ENCODE measurements around the gene PNMA6A.
"Not testable (repeated sequence)": the region's sequence is repeated elsewhere in the genome, so short reads cannot be mapped to it uniquely, and the experiment has no call there.

PNMA6A gene

DNA sequence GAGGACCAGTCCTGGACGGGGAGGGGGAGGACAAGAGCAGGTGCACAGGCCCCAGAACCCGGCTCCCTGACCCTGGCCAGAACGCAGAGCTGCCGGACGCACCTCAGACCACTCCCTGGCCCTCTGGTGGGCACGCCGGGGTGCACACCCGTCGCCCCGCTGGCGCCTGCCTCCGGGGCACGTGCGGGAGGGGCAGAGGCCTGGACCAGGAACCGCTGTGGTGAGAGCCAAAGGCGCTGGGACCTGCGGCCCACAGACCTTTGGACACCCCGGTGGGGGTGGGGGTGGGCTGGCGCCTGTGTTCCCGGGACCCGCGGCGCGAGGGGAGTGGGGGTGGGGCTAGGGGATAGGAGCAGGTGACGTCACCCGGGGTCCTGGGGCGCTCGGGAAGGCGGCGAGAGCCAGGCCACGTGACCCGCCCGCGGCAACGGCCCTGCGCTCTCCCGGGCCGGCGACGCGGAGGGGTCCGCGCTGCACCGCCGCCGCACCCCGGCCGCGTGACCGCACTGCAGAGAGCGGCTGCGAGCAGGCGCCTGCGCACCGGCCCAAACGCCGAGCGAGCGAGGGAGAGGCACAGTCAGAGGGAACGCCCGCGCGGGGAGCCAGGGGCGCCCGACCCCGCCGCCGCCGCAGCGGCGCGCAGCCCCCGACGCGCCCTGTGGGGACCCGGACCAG lies at the start of gene PNMA6A:
Gene PNMA6A (plus strand): TSS at position 546 of the 675 bp plus-strand sequence. CDS start 609 bp downstream, outside the sequence.
- not testable (repeated sequence) for DNase-seq (ENCODE audit: low read depth)

GRCh38 chrX:153026501-153026900 lies 45.8 kb upstream of the PNMA6A start:
- not testable (repeated sequence) for DNase-seq (ENCODE audit: low read depth)

GRCh38 chrX:153028487-153028886 lies 43.8 kb upstream of the PNMA6A start:
- not testable (repeated sequence) for DNase-seq (ENCODE audit: low read depth)

GRCh38 chrX:153029162-153029561 lies 43.1 kb upstream of the PNMA6A start:
- DNase-seq (ENCODE audit: low read depth), result no peak

GRCh38 chrX:153029875-153030274 lies 42.4 kb upstream of the PNMA6A start:
- DNase-seq (ENCODE audit: low read depth), result no peak

- DNase-seq (ENCODE audit: low read depth), result no peak
These were observed 41.5 kb upstream of the PNMA6A start for GRCh38 chrX:153030801-153031200.

DNA sequence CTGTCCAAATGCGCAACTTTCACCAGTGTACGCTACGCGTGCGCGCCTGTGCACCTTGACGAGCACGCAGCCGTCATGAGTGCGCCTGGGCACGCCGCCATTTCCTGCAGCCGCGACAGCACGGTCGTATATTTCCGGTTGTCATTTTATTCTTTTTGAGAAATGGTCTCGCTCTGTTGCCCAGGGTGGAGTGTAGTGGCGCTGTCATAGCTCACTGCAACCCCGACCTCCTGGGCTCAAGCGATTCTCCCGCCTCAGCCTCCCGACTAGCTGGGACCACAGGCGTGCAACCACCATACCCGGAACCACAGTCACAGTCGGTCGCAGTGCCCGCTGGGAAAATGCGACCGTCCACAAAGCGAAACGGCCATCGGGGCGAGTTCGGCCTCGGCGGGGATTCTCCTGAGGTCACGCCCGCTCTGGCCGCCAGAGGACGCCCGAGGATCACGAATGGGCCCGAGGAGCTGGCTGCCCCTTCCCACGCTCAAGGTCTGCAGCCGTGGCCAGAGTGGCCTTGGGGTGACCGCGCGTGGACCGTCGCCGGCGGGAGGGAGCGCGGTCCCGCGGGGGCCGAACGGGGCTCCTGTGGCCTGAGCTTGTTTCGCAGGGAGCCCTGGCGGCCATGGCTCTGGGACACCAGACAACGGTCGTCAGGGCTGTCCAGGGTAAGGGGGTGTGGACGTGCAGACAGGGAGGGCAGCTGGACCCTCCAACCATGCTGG lies 39.7 kb upstream of the PNMA6A start:
- peak; percentile 20 for DNase-seq (ENCODE audit: low read depth)

- DNase-seq (ENCODE audit: low read depth), result no peak
These were observed 23.2 kb upstream of the PNMA6A start for GRCh38 chrX:153049093-153049492.

- no peak for DNase-seq (ENCODE audit: low read depth)
These were observed 19.7 kb upstream of the PNMA6A start for GRCh38 chrX:153052534-153052933.

DNA sequence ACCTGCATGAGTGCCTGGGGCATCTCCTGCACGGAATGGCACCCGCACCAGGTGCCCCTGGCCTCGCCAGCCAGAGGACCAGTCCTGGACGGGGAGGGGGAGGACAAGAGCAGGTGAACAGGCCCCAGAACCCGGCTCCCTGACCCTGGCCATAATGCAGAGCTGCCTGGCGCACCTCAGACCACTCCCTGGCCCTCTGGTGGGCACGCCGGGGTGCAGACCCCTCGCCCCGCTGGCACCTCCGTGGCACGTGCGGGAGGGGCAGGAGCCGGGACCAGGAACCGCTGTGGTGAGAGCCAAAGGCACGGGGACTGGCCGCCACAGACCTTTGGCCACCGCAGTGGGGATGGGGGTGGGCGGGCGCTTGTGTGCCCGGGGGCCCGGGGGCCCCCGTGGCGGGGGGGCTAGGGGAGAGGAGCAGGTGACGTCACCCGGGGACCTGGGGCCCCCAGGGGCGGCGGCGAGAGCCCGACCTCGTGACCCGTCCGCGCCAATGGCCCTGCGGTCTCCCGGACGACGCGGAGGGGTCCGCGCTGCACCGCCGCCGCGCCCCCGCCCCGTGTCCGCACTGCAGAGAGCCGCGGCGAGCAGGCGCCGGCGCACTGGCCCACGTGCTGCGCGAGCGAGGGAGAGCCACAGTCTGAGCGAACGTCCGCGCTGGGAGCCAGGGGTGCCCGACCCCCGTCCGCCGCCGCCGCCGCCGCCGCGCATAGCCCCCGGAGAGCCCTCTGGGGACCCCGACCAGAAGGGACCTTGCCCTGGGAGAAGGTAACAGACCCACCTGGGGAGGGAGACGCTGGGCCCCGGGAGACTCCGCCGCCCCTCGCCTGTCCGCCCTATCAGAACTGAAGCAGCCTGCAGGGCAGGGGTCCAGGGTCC lies 16.1 kb upstream of the PNMA6A start, which contains the start of gene PNMA3:
Gene PNMA3 (plus strand): TSS at position 600 of the 879 bp plus-strand sequence. CDS start 586 bp downstream, outside the sequence.
- no peak for DNase-seq (ENCODE audit: low read depth)

GRCh38 chrX:153057281-153057680 lies 15.0 kb upstream of the PNMA6A start:
- DNase-seq (ENCODE audit: low read depth), result no peak

DNA sequence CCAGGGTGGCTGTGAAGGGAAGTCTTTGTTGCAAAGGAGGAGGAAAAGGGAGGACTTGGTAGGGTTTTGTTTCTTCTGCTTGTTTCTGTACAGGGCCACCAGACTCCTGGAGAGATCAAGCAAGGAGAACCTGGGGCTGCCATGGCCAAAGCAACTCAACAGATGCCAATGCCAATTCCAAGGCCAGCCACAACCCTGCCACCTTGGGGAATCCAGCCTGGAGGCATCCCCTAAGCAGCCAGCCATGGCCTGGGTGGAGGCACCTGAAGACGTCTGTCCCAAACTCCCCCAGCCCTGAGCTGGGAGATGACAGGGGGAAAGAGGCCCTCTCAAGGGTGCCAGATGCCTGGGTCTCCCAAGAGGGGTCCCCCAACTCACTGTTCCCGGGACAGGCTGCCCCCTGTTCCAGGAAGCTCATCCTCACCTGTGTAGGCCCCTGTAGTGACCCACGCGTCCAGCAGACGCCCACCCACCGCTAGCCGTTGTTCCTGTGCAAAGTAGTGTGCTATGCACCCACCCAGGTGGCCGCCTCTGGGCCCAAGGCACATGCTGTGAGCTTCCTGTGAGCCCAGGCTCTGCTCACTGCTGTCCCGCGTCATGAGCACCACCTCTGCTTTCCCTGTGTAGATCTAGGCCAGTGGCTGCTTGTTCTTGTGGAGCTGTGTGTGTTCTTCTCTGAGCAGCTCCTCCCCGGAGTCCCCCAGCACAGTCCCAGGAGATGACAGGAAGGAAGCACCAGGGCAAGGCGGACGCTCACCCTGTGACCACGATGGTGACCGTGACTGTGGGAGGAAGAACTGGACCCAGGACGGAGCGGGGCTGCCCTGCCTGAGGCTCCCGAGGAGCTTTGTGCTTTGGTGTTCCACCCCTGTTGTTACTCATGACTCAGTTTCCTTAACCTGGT lies 12.8 kb upstream of the PNMA6A start:
- DNase-seq (ENCODE audit: low read depth), result no peak

GRCh38 chrX:153060095-153060445 lies 12.2 kb upstream of the PNMA6A start:
- DNase-seq (ENCODE audit: low read depth), result no peak

DNA sequence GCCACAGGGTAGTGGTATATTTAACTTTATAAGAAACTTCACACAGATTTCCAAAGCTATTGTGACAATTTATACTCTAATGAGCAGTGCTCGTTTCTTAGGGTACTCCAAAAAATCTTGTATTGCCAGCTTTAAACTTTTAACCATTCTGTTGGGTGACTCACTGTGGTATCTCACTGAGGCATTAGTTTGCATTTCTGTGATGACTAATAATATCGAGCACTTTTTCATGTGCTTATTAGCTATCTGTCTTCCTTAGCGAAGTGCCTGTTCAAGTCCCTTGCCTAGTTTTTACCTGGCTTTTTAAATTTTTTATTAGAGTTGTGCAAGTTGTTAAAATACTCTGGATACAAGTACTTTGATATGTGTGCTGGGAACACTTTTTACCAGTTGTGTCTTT lies 10.5 kb upstream of the PNMA6A start:
- DNase-seq (ENCODE audit: low read depth), result peak; percentile 55

DNA sequence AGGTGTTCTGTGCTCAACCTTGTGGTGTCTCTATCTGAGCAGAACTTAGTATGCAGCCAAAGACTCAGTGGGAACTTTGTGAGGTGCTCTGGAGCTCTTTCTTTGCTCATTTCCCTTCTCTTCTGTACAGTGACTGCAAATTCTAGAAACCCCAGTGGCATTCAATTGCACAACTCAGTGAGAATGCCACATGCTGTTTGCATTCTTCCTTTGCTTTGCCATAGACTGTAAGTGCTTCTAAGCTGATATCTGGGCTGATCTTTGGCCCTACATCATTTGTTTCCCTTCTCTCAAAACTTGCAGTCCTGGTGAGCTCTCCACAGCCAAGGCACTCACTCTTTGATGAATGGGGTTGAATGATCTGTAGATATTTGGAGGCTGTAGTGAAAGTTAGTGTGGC lies 8.9 kb upstream of the PNMA6A start:
- peak; percentile 40 for DNase-seq (ENCODE audit: low read depth)

- DNase-seq (ENCODE audit: low read depth), result no peak
These were observed 8.2 kb upstream of the PNMA6A start for GRCh38 chrX:153064061-153064460.

DNA sequence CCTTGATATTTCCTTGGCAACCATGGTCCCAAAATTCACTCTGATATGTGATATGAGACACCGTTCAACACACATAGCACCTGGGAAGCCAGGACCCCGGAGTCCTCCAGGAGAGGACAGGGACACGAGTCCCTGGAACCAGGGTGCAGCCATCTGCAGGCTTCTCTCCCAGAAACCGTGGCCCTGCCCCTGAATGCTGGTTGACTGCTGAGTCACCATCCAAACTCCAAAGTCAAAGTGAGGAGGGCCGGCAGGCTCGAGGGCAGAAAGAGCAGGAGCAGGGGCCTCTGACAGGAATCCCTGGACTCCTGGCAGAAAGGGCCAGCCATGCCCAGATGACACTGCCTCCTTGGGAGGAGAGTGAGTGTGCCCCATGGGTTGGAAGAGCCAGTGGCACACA lies 6.9 kb upstream of the PNMA6A start:
- no peak for DNase-seq (ENCODE audit: low read depth)

DNA sequence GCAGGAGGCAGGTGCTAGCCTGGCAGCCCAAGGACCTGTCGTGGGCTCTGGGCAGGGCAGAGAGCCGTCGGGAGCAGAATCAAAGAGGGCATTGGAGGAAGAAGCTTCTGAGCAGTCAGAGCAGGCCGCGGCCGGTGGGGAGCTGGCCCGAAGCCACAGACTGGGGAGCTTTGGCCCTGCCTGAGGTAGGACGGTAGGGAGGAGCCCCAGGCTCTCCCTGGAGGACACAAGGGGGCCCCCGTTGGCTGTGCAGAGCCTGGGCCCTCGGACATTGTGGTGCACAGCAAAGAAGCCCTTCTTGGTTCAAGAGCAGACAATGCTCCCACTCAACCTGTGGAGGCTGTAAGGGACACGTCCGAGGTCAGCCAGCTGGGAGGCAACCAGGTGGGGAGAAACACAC lies 5.9 kb upstream of the PNMA6A start:
- not testable (repeated sequence) for DNase-seq (ENCODE audit: low read depth)

- not testable (repeated sequence) for DNase-seq (ENCODE audit: low read depth)
These were observed 1.1 kb downstream of the PNMA6A start for GRCh38 chrX:153073331-153073730.

DNA sequence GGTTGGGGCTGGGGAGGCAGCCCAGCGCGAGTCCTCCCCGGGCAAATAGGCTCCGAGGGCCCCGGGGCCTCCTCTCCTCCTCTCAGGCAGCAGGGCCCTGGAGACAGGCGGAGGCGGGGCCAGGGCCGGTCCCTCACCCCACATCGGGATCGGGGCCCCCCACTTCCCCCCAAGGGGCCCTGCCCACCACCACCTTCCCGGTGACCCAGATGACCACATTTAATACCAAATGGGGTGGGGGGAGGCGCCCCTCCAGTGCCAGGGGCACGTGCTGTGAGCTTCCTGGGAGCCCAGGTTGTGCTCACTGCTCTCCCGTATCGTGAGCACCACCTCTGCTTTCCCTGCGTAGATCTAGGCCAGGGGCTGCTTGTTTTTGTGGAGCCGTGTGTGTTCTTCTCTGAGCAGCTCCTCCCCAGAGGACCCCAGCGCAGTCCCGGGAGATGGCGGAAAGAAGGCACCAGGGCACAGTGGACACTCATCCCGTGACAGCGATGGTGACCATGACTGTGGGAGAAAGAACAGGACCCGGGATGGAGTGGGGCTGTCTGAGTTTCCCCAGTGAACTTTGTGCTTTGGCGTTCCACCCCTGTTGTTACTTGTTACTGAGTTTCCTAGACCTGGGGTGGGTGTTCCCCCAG lies 2.1 kb downstream of the PNMA6A start:
- no peak for DNase-seq (ENCODE audit: low read depth)

DNA sequence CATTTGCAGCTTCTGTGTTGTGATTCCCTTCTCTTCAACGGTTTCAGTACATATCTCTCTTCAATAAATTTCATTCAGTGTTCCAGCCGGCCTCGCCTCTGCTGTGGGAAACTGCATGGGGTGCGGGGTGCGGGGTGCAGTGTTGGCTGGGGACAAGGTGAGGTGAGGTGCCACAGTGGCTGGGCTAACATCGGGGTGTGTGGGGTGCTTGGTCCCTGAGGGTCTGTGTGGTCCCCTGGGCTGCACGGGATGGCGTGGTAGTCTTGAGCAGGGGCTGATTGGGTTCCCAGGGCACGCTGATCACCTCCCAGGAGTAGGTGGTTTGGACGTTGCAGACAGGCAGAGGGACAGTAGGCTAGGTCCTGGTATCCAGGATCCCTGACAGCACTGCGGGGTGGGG lies 2.7 kb downstream of the PNMA6A start:
- DNase-seq (ENCODE audit: low read depth), result no peak
